ENCODE measurements around the gene PROM1. TPM values are rescaled to one million over a fixed set of nuclear protein-coding genes. Genes with fewer than 3 reads are reported as not detected.
A peak's percentile ranks its signal among the peaks of the same experiment; 100 is the strongest.

Gene PROM1
- polyA plus RNA-seq, 3 donors = not detected

DNA sequence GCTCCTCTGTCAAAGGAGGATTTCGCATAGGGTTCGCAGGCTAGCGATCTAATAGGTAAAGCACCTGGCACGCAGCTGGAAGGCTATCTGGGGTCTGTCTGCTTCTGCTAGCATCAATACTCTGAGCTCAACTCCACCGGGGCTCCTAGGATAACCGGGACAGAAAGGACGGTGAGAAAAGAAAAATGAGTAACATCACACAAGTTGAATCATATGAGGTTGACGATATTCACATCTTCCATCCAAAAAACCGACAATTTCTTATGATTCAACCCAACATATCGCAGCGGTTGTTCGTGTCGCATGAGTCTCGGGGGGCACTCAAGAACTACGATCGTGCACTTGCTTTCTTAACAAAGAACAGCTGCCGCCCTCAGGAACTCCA, 1.8 kb downstream of the PROM1 start:
- Histone ChIP-seq H3K27me3 (ENCODE audit: control insufficient read depth in 2 of 2, insufficient read depth in 2 of 2, low read length in 2 of 2) (peaks cover 40 to 42% of the 10 kb centered on the region in 2 donors), H3K36me3 (replicated peaks in 1 of 2; ENCODE audit: control insufficient read depth in 1 of 2, insufficient read depth in 2 of 2, low read length in 2 of 2) (no peaks in the 10 kb centered on the region), H2AFZ (ENCODE audit: insufficient read depth, low read depth, low read length, poor library complexity, severe bottlenecking) (peak overlapping the region; percentile 64), H3K4me1 (ENCODE audit: control insufficient read depth in 1 of 2, insufficient read depth in 2 of 2, low read length in 2 of 2) (peaks cover 34% of the 10 kb centered on the region in 2 donors), H3K79me2 (ENCODE audit: insufficient read depth, low read length) (no peaks in the 10 kb centered on the region), H3K9me3 (replicated peaks in 1 of 2; ENCODE audit: control insufficient read depth in 1 of 2, insufficient read depth in 1 of 2, low read length in 2 of 2) (peaks cover 7 to 12% of the 10 kb centered on the region in 2 donors), H3K27ac (ENCODE audit: low read depth in 1 of 2, low read length in 2 of 2) (no peak overlapping the region), H3K4me3 (replicated peaks in 1 of 3; ENCODE audit: low read depth in 2 of 3, low read length in 3 of 3) (peak overlapping the region; percentile 38 to 72 (median 53)), H3K9ac (ENCODE audit: insufficient read depth, low read length, poor library complexity, severe bottlenecking) (peak overlapping the region; percentile 25), H3K4me2 (replicated peaks; ENCODE audit: extremely low read depth, low read length, poor library complexity, severe bottlenecking) (peak overlapping the region; percentile 83), H4K20me1 (ENCODE audit: insufficient read depth, low read length) (no peaks in the 10 kb centered on the region)
- Mint-ChIP-seq H3K9me3 (peaks cover 7 to 21% (median 16%) of the 10 kb centered on the region in 7 donors), H3K4me3 (peak overlapping the region; percentile 85 to 97), H3K4me1 (peaks cover 45% of the 10 kb centered on the region), H3K27ac (peak overlapping the region in 1 of 7 donors; percentile 54), H3K27me3 (ENCODE audit: low read depth in 3 of 3) (peaks cover 38 to 52% (median 49%) of the 10 kb centered on the region in 3 donors), H3K36me3 (peaks cover 5 to 19% of the 10 kb centered on the region in 2 donors)
- 0% methylated on average over 13 of the region's 17 CpGs for WGBS (ENCODE audit: insufficient coverage)
- DNase-seq = no peak
- TF ChIP-seq, protein P1, sequence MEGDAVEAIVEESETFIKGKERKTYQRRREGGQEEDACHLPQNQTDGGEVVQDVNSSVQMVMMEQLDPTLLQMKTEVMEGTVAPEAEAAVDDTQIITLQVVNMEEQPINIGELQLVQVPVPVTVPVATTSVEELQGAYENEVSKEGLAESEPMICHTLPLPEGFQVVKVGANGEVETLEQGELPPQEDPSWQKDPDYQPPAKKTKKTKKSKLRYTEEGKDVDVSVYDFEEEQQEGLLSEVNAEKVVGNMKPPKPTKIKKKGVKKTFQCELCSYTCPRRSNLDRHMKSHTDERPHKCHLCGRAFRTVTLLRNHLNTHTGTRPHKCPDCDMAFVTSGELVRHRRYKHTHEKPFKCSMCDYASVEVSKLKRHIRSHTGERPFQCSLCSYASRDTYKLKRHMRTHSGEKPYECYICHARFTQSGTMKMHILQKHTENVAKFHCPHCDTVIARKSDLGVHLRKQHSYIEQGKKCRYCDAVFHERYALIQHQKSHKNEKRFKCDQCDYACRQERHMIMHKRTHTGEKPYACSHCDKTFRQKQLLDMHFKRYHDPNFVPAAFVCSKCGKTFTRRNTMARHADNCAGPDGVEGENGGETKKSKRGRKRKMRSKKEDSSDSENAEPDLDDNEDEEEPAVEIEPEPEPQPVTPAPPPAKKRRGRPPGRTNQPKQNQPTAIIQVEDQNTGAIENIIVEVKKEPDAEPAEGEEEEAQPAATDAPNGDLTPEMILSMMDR (IDR thresholded peaks at IDR 0.05) = no peak
- intact Hi-C loops (cut with micrococcal nuclease) = no loop called here

DNA sequence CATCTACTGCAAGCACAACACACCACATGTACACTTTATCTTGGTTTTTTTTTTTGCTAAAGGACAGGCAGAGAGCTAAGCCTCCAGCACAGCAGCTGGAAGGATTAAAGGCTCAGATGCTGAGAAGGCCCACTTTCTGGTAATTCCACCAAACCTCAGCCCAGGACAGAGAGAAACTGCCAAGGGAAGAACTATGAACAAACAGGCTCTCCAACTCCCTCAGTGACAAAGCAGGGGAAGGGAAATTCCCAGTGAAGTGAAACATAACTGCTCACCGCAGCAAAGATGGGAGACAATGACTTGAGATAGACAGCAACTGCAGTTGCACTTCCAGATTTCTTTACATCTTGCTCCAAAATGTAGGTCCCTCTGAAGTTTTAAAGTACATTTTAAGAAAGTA, 4.8 kb downstream of the PROM1 start:
- Histone ChIP-seq H3K9ac (ENCODE audit: insufficient read depth, low read length, poor library complexity, severe bottlenecking) (no peak overlapping the region), H3K4me3 (replicated peaks in 1 of 3; ENCODE audit: low read depth in 2 of 3, low read length in 3 of 3) (no peak overlapping the region), H4K20me1 (ENCODE audit: insufficient read depth, low read length) (no peaks in the 10 kb centered on the region), H3K4me1 (ENCODE audit: control insufficient read depth in 1 of 2, insufficient read depth in 2 of 2, low read length in 2 of 2) (peaks cover 33% of the 10 kb centered on the region in 2 donors), H3K27me3 (ENCODE audit: control insufficient read depth in 2 of 2, insufficient read depth in 2 of 2, low read length in 2 of 2) (peaks cover 24 to 28% of the 10 kb centered on the region in 2 donors), H3K79me2 (ENCODE audit: insufficient read depth, low read length) (no peaks in the 10 kb centered on the region), H2AFZ (ENCODE audit: insufficient read depth, low read depth, low read length, poor library complexity, severe bottlenecking) (peak overlapping the region; percentile 52), H3K4me2 (replicated peaks; ENCODE audit: extremely low read depth, low read length, poor library complexity, severe bottlenecking) (peak overlapping the region; percentile 16), H3K27ac (ENCODE audit: low read depth in 1 of 2, low read length in 2 of 2) (no peak overlapping the region), H3K9me3 (replicated peaks in 1 of 2; ENCODE audit: control insufficient read depth in 1 of 2, insufficient read depth in 1 of 2, low read length in 2 of 2) (no peaks in the 10 kb centered on the region), H3K36me3 (replicated peaks in 1 of 2; ENCODE audit: control insufficient read depth in 1 of 2, insufficient read depth in 2 of 2, low read length in 2 of 2) (no peaks in the 10 kb centered on the region)
- Mint-ChIP-seq H3K9me3 (peaks cover 0 to 8% (median 5%) of the 10 kb centered on the region in 7 donors), H3K4me3 (peak overlapping the region in 1 of 2 donors; percentile 67), H3K4me1 (peaks cover 41% of the 10 kb centered on the region), H3K27ac (peak overlapping the region in 2 of 7 donors; percentile 7 to 19), H3K27me3 (ENCODE audit: low read depth in 3 of 3) (peaks cover 24 to 35% (median 32%) of the 10 kb centered on the region in 3 donors), H3K36me3 (peaks cover 0 to 6% of the 10 kb centered on the region in 2 donors)
- DNase-seq = peak; percentile 12 to 66 (median 18)
- intact Hi-C loops (cut with micrococcal nuclease) = no loop called here
- TF ChIP-seq, protein P1 (IDR thresholded peaks at IDR 0.05) = no peak
- WGBS (ENCODE audit: insufficient coverage) = no CpG with 5 or more reads among the region's 1 CpG

All from CD14-positive monocyte (primary cell).